HEK293 (cell line): ENCODE data around the gene APOB.
A peak's percentile ranks its signal among the peaks of the same experiment; 100 is the strongest.

Source experiments
- CTCF ChIA-PET: fragments of 350-600 bp; formaldehyde crosslinking; extraction: SDS; loops from one replicate; lab custom pipeline; 2021; ENCODE audit warnings: antibody characterized with exemption; lab: Yijun Ruan, JAX
- POLR2A ChIA-PET: fragments of 300-600 bp; formaldehyde crosslinking; extraction: SDS; loops from one replicate; lab custom pipeline; 2020; ENCODE audit warnings: antibody characterized with exemption, inconsistent platforms; lab: Yijun Ruan, JAX
- H3K27ac ChIP-seq: fragments of 200-500 bp; sonication (Bioruptor generic); 2 replicates; pipeline ENCODE4 v1.5.1; 2014; ENCODE audit warnings: low read depth, low read length, control low read depth, inconsistent platforms; ENCODE audit errors: extremely low read depth
- H3K36me3 ChIP-seq, 2 experiments: fragments of 200-500 bp in 1 of 2; sonication (Bioruptor generic) in 1 of 2; 1 replicate in 1 of 2; 2 replicates in 1 of 2; pipeline ENCODE4 v1.5.1; 2014 to 2017; ENCODE audit warnings: inconsistent platforms in 2 of 2, low read length in 2 of 2; ENCODE audit not compliant: control insufficient read depth in 2 of 2, insufficient read depth in 1 of 2
- H3K4me1 ChIP-seq: fragments of 200-500 bp; sonication (Bioruptor generic); 2 replicates; pipeline ENCODE4 v1.5.1; 2014; ENCODE audit warnings: mild to moderate bottlenecking, low read length, inconsistent platforms; ENCODE audit not compliant: control insufficient read depth, insufficient read depth
- H3K4me3 ChIP-seq: 2 replicates; pipeline ENCODE4 v1.5.1; 2011; ENCODE audit warnings: low read depth, mild to moderate bottlenecking, control low read depth, low read length, moderate library complexity
- H3K9me3 ChIP-seq: fragments of 200-500 bp; sonication (Bioruptor generic); 2 replicates; pipeline ENCODE4 v1.5.1; 2014; ENCODE audit warnings: low read depth, low read length, inconsistent platforms; ENCODE audit not compliant: control insufficient read depth, insufficient read depth
- GFI1B ChIP-seq: fragments of 450-650 bp; formaldehyde crosslinking; IDR thresholded peaks from 2 replicates; pipeline ENCODE4 v1.5.1; 2016; ENCODE audit warnings: missing biosample characterization, missing genetic modification characterization
- ZBTB48 ChIP-seq: fragments of 450-650 bp; formaldehyde crosslinking; IDR thresholded peaks from 2 replicates; pipeline ENCODE4 v1.5.1; 2016; ENCODE audit warnings: missing biosample characterization, missing genetic modification characterization
- ZNF324 ChIP-seq: fragments of 450-650 bp; formaldehyde crosslinking; IDR thresholded peaks from 2 replicates; pipeline ENCODE4 v1.5.1; 2016; ENCODE audit warnings: missing biosample characterization, missing genetic modification characterization
- ZNF433 ChIP-seq: fragments of 450-650 bp; formaldehyde crosslinking; IDR thresholded peaks from 2 replicates; pipeline ENCODE4 v1.5.1; 2016; ENCODE audit warnings: missing biosample characterization, missing genetic modification characterization, low read depth
- ZNF658 ChIP-seq: fragments of 450-650 bp; formaldehyde crosslinking; IDR thresholded peaks from 2 replicates; pipeline ENCODE4; 2016; ENCODE audit warnings: missing biosample characterization, missing genetic modification characterization
- TF ChIP-seq, protein P1 (sequence below): fragments of 450-650 bp; formaldehyde crosslinking; IDR thresholded peaks from 2 replicates; pipeline ENCODE4 v1.5.1; 2017; ENCODE audit warnings: missing biosample characterization, mild to moderate bottlenecking, missing genetic modification characterization, moderate library complexity
- TF ChIP-seq, protein P2 (sequence below): fragments of 450-650 bp; formaldehyde crosslinking; conservative IDR thresholded peaks from 2 replicates; pipeline ENCODE4 v1.5.1; 2016; ENCODE audit warnings: low read depth, missing biosample characterization, missing genetic modification characterization
- TF ChIP-seq, protein P3 (sequence below): fragments of 450-650 bp; formaldehyde crosslinking; IDR thresholded peaks from 2 replicates; pipeline ENCODE4 v1.5.1; 2016; ENCODE audit warnings: missing biosample characterization, missing genetic modification characterization, low read depth
- TF ChIP-seq, protein P4 (sequence below): fragments of 450-650 bp; formaldehyde crosslinking; IDR thresholded peaks from 2 replicates; pipeline ENCODE4 v1.5.1; 2016; ENCODE audit warnings: missing biosample characterization, missing genetic modification characterization
- TF ChIP-seq, protein P5 (sequence below): fragments of 450-650 bp; formaldehyde crosslinking; IDR thresholded peaks from 2 replicates; pipeline ENCODE4 v1.5.1; 2017; ENCODE audit warnings: missing biosample characterization, missing genetic modification characterization

The APOB gene

DNA sequence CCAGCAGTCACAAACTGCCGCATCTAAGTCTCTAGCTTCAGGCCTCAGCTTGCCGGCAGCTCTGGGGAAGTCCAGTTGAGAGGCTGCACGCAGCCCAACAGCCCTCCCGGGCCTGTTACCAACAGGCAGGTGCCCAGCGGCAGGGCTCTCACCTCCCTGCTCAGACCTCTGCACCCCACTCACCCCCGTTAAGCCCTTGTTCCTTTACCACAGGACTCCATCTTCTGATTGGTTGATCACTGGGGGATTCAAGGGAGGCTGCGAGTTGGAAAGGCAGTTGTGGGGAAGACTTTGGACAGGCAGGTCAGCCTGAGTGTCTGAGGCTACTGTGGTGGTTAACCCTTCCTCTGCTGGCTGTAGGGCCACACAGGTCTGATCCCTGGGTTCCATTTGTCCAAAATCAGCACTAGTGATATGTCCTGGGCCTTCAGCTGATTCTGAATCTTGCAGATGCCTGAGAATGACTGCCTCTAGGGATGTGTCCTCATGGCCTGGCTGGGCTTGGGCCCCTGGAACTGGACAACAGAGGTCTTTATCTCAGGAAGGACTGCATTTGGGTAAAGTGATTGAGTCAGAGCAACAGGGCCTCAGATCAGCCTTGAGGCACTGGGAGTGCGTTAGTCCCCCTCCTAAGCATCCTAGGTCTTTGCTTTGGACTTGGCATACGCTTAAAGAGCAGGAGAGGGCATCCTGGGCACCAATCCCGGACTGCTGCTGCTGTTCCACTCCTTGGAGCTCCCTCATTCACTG lies 88.4 kb downstream of the APOB start:
- Histone ChIP-seq H3K4me1 (no peaks in the 10 kb centered on the region), H3K27ac (no peak overlapping the region), H3K4me3 (no peak overlapping the region)
- CTCF ChIA-PET = interaction anchor here (1.3 kb wide), 1 partner anchor 294 kb away, joined by 8 read pairs; no protein-coding TSS in a partner anchor
- TF ChIP-seq ZNF433 (tag by site-specific recombination) = no peak
- TF ChIP-seq GFI1B = no peak
- TF ChIP-seq, protein P1, sequence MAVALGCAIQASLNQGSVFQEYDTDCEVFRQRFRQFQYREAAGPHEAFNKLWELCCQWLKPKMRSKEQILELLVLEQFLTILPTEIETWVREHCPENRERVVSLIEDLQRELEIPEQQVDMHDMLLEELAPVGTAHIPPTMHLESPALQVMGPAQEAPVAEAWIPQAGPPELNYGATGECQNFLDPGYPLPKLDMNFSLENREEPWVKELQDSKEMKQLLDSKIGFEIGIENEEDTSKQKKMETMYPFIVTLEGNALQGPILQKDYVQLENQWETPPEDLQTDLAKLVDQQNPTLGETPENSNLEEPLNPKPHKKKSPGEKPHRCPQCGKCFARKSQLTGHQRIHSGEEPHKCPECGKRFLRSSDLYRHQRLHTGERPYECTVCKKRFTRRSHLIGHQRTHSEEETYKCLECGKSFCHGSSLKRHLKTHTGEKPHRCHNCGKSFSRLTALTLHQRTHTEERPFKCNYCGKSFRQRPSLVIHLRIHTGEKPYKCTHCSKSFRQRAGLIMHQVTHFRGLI = no peak
- TF ChIP-seq ZBTB48 (tag by site-specific recombination) = no peak
- TF ChIP-seq, protein P2, sequence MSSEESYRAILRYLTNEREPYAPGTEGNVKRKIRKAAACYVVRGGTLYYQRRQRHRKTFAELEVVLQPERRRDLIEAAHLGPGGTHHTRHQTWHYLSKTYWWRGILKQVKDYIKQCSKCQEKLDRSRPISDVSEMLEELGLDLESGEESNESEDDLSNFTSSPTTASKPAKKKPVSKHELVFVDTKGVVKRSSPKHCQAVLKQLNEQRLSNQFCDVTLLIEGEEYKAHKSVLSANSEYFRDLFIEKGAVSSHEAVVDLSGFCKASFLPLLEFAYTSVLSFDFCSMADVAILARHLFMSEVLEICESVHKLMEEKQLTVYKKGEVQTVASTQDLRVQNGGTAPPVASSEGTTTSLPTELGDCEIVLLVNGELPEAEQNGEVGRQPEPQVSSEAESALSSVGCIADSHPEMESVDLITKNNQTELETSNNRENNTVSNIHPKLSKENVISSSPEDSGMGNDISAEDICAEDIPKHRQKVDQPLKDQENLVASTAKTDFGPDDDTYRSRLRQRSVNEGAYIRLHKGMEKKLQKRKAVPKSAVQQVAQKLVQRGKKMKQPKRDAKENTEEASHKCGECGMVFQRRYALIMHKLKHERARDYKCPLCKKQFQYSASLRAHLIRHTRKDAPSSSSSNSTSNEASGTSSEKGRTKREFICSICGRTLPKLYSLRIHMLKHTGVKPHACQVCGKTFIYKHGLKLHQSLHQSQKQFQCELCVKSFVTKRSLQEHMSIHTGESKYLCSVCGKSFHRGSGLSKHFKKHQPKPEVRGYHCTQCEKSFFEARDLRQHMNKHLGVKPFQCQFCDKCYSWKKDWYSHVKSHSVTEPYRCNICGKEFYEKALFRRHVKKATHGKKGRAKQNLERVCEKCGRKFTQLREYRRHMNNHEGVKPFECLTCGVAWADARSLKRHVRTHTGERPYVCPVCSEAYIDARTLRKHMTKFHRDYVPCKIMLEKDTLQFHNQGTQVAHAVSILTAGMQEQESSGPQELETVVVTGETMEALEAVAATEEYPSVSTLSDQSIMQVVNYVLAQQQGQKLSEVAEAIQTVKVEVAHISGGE (tag by site-specific recombination) = no peak
- no peak for TF ChIP-seq ZNF324
- TF ChIP-seq ZNF658 (tag by site-specific recombination) = no peak
- TF ChIP-seq, protein P3, sequence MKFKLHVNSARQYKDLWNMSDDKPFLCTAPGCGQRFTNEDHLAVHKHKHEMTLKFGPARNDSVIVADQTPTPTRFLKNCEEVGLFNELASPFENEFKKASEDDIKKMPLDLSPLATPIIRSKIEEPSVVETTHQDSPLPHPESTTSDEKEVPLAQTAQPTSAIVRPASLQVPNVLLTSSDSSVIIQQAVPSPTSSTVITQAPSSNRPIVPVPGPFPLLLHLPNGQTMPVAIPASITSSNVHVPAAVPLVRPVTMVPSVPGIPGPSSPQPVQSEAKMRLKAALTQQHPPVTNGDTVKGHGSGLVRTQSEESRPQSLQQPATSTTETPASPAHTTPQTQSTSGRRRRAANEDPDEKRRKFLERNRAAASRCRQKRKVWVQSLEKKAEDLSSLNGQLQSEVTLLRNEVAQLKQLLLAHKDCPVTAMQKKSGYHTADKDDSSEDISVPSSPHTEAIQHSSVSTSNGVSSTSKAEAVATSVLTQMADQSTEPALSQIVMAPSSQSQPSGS (tag by site-specific recombination) = no peak
- TF ChIP-seq, all 188 proteins: peak for 0
- POLR2A ChIA-PET = no interaction called here
- Histone ChIP-seq H3K36me3 (no peaks in the 10 kb centered on the region; a peak in 1 of 3 replicates), H3K9me3 (no peaks in the 10 kb centered on the region)

DNA sequence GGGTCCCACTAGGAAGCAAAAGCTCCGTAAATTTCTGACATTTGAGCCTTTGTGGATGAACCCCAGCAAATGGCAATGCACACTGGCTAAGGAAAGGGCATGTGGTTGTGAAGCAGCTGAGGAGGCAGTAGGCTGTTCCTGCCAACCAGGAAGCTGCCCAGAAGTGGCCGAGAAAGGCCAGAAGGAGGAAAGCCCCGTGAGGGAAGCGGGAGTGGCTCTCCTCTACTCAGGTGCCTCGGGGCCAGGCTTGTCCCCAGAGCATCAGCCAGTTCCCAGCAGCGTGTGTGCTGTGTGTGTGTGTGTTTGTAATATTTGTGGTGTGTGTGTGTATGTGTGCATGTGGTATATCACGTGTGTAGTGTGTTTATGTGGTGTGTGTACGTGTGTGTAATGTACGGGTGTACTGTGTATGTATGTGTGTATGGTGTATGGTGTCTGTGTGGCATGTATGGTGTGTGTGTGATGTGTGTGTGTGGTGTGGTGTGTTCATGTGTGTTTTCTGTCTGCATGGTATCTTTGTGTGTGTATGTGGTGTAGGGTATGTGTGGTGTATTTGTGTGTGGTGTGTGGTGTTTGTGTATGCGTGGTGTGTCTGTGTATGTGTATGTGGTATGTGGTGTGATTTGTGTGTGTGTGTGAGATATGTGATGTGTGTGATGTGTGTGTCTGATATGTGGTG lies 90.6 kb downstream of the APOB start:
- POLR2A ChIA-PET = no interaction called here
- TF ChIP-seq, protein P4, sequence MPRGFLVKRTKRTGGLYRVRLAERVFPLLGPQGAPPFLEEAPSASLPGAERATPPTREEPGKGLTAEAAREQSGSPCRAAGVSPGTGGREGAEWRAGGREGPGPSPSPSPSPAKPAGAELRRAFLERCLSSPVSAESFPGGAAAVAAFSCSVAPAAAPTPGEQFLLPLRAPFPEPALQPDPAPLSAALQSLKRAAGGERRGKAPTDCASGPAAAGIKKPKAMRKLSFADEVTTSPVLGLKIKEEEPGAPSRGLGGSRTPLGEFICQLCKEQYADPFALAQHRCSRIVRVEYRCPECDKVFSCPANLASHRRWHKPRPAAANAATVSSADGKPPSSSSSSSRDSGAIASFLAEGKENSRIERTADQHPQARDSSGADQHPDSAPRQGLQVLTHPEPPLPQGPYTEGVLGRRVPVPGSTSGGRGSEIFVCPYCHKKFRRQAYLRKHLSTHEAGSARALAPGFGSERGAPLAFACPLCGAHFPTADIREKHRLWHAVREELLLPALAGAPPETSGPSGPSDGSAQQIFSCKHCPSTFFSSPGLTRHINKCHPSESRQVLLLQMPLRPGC = no peak
- TF ChIP-seq, protein P5, sequence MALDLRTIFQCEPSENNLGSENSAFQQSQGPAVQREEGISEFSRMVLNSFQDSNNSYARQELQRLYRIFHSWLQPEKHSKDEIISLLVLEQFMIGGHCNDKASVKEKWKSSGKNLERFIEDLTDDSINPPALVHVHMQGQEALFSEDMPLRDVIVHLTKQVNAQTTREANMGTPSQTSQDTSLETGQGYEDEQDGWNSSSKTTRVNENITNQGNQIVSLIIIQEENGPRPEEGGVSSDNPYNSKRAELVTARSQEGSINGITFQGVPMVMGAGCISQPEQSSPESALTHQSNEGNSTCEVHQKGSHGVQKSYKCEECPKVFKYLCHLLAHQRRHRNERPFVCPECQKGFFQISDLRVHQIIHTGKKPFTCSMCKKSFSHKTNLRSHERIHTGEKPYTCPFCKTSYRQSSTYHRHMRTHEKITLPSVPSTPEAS (tag by site-specific recombination) = peak; percentile 20; the same call in 1 of the 2 replicates

More for the DNA sequence above, 90.6 kb downstream of the APOB start:
- H3K4me3 ChIP-seq = no peak overlapping the region
- H3K9me3 ChIP-seq = no peaks in the 10 kb centered on the region
- CTCF ChIA-PET = interaction anchor here (4.9 kb wide), 1 partner anchor 10 kb away, joined by 28 read pairs; no protein-coding TSS in a partner anchor
- no peaks in the 10 kb centered on the region; a peak in 1 of 3 replicates for H3K36me3 ChIP-seq
- no peak overlapping the region for H3K27ac ChIP-seq
- H3K4me1 ChIP-seq = no peaks in the 10 kb centered on the region
